ENCODE results near the gene PEX13. TPM values are rescaled to one million over a fixed set of nuclear protein-coding genes. Genes with fewer than 3 reads are reported as not detected.

The PEX13 gene
- total and polyA plus RNA-seq, 10 donors, result 4.5 to 28.4 (median 17.2) TPM

DNA sequence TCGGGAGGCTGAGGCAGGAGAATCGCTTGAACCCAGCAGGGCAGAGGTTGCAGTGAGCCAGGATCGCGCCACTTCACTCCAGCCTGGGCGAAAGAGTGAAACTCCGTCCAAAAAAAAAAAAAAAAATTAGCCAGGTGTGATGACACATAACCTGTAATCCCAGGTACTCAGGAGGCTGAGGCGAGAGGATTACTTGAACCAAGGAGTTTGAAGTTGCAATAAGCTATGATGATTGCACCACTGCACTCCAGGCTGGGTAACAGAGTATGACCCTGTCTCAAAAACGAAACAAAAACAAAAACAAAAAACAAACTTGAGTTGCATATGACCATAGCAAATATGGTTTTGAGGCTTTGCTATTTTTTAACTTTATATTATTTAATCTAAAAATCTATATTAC is 74.0 kb downstream of the PEX13 start:
- TF ChIP-seq, protein P1, sequence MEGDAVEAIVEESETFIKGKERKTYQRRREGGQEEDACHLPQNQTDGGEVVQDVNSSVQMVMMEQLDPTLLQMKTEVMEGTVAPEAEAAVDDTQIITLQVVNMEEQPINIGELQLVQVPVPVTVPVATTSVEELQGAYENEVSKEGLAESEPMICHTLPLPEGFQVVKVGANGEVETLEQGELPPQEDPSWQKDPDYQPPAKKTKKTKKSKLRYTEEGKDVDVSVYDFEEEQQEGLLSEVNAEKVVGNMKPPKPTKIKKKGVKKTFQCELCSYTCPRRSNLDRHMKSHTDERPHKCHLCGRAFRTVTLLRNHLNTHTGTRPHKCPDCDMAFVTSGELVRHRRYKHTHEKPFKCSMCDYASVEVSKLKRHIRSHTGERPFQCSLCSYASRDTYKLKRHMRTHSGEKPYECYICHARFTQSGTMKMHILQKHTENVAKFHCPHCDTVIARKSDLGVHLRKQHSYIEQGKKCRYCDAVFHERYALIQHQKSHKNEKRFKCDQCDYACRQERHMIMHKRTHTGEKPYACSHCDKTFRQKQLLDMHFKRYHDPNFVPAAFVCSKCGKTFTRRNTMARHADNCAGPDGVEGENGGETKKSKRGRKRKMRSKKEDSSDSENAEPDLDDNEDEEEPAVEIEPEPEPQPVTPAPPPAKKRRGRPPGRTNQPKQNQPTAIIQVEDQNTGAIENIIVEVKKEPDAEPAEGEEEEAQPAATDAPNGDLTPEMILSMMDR (IDR thresholded peaks at IDR 0.05 in 8 of 11, conservative IDR thresholded peaks at IDR 0.05 in 3 of 11), result no peak
- TF ChIP-seq POLR2AphosphoS5 (IDR thresholded peaks at IDR 0.05) (no peak), POLR2A (IDR thresholded peaks at IDR 0.05) (no peak)
- WGBS, 5 donors, result 90 to 98% (median 96%) methylated on average over 8 of the region's 8 CpGs
- H3K27ac ChIP-seq, result no peak overlapping the region
- no peaks in the 10 kb centered on the region for H3K27me3 ChIP-seq (replicated peaks in 1 of 7)
- H3K9me3 ChIP-seq, result no peaks in the 10 kb centered on the region
- intact Hi-C loops (cut with DNase I; ENCODE audit: low total_unique reads), result no loop called here
- no peaks in the 10 kb centered on the region for H3K4me1 ChIP-seq
- no peak overlapping the region for H3K4me3 ChIP-seq
- DNase-seq, result no peak
- H3K36me3 ChIP-seq, result peaks cover 0 to 42% (median 2%) of the 10 kb centered on the region in 6 donors

DNA sequence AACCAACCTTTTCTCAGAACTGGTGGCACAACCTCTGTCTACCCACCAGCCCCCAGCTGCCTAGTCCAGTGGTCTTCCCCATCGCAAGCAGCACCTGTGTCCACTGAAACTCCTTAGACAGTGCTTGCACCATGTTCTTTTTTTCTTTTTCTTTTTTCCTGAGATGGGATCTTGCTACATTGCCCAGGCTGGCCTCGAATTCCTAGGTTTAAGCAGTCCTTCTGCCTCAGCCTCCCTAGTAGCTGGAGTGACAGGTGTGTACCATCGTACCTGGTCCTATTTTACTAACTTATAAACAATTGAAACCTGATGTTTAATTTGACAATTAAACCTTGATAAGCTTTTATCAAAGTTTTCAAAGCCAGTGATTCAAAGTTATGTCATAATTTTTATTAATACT is 78.9 kb downstream of the PEX13 start:
- H3K9me3 ChIP-seq, result no peaks in the 10 kb centered on the region
- H3K27ac ChIP-seq, result no peak overlapping the region
- TF ChIP-seq POLR2AphosphoS5 (IDR thresholded peaks at IDR 0.05) (no peak), POLR2A (IDR thresholded peaks at IDR 0.05) (no peak)
- TF ChIP-seq, protein P1 (IDR thresholded peaks at IDR 0.05 in 8 of 11, conservative IDR thresholded peaks at IDR 0.05 in 3 of 11), result no peak
- H3K4me3 ChIP-seq, result no peak overlapping the region
- no peaks in the 10 kb centered on the region for H3K27me3 ChIP-seq (replicated peaks in 1 of 7)
- no peaks in the 10 kb centered on the region for H3K4me1 ChIP-seq
- no peak for DNase-seq
- intact Hi-C loops (cut with DNase I; ENCODE audit: low total_unique reads), result no loop called here
- peaks cover 0 to 7% (median 0%) of the 10 kb centered on the region in 6 donors for H3K36me3 ChIP-seq
- WGBS, 5 donors, result 90 to 97% (median 96%) methylated on average over 3 of the region's 3 CpGs

DNA sequence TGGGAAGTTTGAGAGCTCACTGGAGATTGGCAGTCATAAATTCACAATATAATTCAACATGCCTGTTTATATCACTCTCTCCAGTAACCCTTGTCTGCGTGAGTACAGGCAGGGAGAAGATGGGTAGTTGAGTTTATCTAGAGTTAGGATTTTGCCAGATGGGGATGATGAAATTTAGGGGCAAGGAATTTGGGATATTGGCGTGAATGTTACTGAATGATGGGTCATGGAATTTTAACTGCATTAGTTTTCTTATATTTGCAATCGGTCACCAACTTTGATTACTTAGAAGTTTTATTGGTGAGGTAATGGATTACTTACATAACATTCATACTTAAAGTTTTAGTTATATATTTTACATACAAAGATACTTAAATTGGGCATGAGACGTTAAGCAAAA is 83.3 kb downstream of the PEX13 start:
- Histone ChIP-seq H3K4me3 (no peak overlapping the region), H3K9me3 (no peaks in the 10 kb centered on the region), H3K27ac (no peak overlapping the region), H3K36me3 (peaks cover 0 to 29% (median 0%) of the 10 kb centered on the region in 6 donors), H3K27me3 (replicated peaks in 1 of 7) (no peaks in the 10 kb centered on the region), H3K4me1 (no peaks in the 10 kb centered on the region)
- 89 to 97% (median 92%) methylated on average over 4 of the region's 4 CpGs for WGBS, 5 donors
- no peak for DNase-seq
- intact Hi-C loops (cut with DNase I; ENCODE audit: low total_unique reads), result no loop called here
- TF ChIP-seq, protein P1 (IDR thresholded peaks at IDR 0.05 in 8 of 11, conservative IDR thresholded peaks at IDR 0.05 in 3 of 11), result no peak
- TF ChIP-seq POLR2A (IDR thresholded peaks at IDR 0.05), result no peak
- no peak for TF ChIP-seq POLR2AphosphoS5 (IDR thresholded peaks at IDR 0.05)

Small RNA genes lying within 50 kb of the gene (small RNA-seq; reads per million reads assigned to genes)
- 0 reads per million in 4 donors for gene RNA5SP95

Other genes starting within 250 kb of the PEX13 start
- 10 to 100 TPM; 53.4 to 68.8 (median 56.2) TPM for gene REL, start 136.1 kb upstream of the PEX13 start, total RNA-seq
- gene REL, start 136.1 kb upstream of the PEX13 start, polyA plus RNA-seq, result 1 to 10 TPM; 1.3 to 4.7 (median 1.5) TPM
- 10 to 100 TPM in 3 of 7 donors, 1 to 10 TPM in 4; 6.0 to 12.6 (median 8.6) TPM for gene PUS10, start 535 bp downstream of the PEX13 start, total RNA-seq
- 1 to 10 TPM; 3.5 to 4.6 (median 4.3) TPM for gene PUS10, start 535 bp downstream of the PEX13 start, polyA plus RNA-seq
- 10 to 100 TPM in 3 of 7 donors, 1 to 10 TPM in 4; 4.4 to 11.1 (median 9.4) TPM for gene SANBR, start 48.2 kb downstream of the PEX13 start, total RNA-seq
- 1 to 10 TPM; 1.4 to 2.7 (median 1.5) TPM for gene SANBR, start 48.2 kb downstream of the PEX13 start, polyA plus RNA-seq
- gene C2orf74, start 144.5 kb downstream of the PEX13 start, total RNA-seq, result 10 to 100 TPM in 6 of 7 donors, 1 to 10 TPM in 1; 9.4 to 34.9 (median 19.4) TPM
- 10 to 100 TPM; 20.5 to 36.7 (median 33.7) TPM for gene C2orf74, start 144.5 kb downstream of the PEX13 start, polyA plus RNA-seq